ENCODE results near the gene BICRAL.

BICRAL gene

DNA sequence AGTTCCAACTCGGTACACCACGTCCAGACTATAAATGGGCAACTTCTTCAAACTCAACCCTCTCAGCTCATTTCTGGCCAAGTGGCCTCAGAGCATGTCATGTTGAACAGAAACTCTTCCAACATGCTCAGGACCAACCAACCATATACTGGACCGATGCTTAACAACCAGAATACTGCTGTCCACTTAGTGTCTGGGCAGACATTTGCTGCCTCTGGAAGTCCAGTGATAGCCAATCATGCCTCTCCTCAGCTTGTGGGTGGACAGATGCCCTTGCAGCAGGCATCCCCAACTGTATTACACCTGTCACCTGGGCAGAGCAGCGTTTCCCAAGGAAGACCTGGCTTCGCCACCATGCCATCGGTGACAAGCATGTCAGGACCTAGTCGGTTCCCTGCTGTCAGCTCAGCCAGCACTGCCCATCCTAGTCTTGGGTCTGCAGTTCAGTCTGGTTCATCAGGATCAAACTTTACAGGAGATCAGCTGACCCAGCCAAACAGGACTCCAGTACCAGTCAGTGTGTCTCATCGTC, 47.8 kb downstream of the BICRAL start:
- no peak for DNase-seq (ENCODE audit: insufficient read length)
- no peak for TF ChIP-seq POLR2A (IDR thresholded peaks at IDR 0.05; ENCODE audit: low read depth, low read length)
- TF ChIP-seq TAF1 (IDR thresholded peaks at IDR 0.05; ENCODE audit: borderline replicate concordance, low read depth, low read length), result no peak
- TF ChIP-seq POLR2AphosphoS5 (IDR thresholded peaks at IDR 0.05; ENCODE audit: low read depth, low read length), result no peak
- FAIRE-seq, result no peak

DNA sequence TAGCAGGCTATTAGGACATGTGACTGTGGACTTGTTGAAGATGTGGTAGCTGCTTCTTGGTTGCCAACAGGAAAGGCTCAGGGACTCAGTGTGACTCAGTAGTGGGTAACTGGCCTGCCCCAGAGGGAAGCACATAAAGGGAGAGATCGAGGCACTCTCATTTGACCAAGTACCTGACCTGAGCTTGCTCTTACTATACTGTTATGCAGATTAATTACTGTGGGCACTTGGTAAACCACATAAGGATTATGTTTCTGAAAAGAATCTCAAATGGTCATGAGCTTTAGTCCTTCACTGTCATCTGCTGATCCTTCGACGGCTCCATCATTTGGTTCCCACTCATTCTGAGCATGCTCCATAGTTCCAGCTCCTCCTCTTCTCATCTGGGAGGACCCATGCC, 49.4 kb downstream of the BICRAL start:
- DNase-seq (ENCODE audit: insufficient read length), result no peak
- no peak for FAIRE-seq
- TF ChIP-seq POLR2AphosphoS5 (IDR thresholded peaks at IDR 0.05; ENCODE audit: low read depth, low read length), result no peak
- no peak for TF ChIP-seq POLR2A (IDR thresholded peaks at IDR 0.05; ENCODE audit: low read depth, low read length)
- TF ChIP-seq TAF1 (IDR thresholded peaks at IDR 0.05; ENCODE audit: borderline replicate concordance, low read depth, low read length), result no peak

DNA sequence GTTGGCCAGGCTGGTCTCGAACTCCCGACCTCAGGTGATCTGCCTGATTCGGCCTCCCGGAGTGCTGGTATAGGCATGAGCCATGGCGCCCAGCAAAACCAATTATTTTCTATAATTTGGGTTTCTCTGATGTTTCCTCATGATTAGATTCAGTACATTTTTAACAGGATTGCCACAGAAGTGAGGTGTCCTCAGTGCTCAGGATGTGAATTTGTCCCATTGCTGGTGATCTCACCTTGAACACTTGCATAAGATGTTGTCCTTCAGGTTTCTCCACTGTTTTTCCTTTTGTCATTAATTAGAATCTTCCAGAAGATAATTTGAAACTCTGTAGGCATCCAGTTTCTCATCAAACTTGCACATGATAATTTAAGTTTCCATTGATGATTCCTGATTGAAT, 52.2 kb downstream of the BICRAL start:
- FAIRE-seq (no peak), DNase-seq (ENCODE audit: insufficient read length) (no peak)
- TF ChIP-seq TAF1 (IDR thresholded peaks at IDR 0.05; ENCODE audit: borderline replicate concordance, low read depth, low read length), result no peak
- TF ChIP-seq POLR2AphosphoS5 (IDR thresholded peaks at IDR 0.05; ENCODE audit: low read depth, low read length), result no peak
- no peak for TF ChIP-seq POLR2A (IDR thresholded peaks at IDR 0.05; ENCODE audit: low read depth, low read length)

DNA sequence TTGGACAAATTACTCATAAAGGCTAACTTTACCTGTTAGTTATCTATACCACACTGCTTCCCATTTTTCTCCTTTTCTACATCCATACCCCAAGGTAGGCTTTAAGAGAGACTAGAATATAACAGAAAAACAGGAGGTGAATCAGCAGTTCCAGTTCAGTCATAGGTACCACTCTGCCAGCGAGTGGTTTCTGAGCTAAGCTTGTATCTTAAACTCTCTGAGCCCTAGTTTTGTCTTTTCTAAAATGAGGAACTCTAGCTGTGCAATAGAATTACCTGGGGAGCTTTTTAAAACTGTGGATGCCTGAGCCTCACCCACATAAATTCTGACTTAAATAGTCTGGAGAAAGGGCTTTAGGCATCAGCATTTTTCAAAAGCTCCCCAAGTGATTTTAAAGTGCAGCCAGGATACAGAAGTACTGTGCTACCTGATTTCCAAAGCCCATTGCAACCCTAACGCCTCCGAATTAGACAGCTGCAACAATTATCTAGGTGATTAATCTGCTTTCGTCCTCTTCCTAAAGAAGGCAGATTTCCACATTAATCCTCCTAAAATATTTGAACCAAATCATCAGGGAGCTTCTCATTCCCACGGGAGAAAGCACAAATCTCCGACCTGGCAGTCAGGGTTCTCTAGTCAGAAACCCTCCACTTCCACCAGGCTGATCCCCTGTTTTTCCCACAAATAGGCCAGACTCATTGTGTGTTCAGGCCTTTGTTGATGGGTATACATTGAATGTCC, 60.2 kb downstream of the BICRAL start:
- no peak for DNase-seq (ENCODE audit: insufficient read length)
- FAIRE-seq, result no peak
- no peak for TF ChIP-seq POLR2AphosphoS5 (IDR thresholded peaks at IDR 0.05; ENCODE audit: low read depth, low read length)
- no peak for TF ChIP-seq POLR2A (IDR thresholded peaks at IDR 0.05; ENCODE audit: low read depth, low read length)
- TF ChIP-seq TAF1 (IDR thresholded peaks at IDR 0.05; ENCODE audit: borderline replicate concordance, low read depth, low read length), result no peak

DNA sequence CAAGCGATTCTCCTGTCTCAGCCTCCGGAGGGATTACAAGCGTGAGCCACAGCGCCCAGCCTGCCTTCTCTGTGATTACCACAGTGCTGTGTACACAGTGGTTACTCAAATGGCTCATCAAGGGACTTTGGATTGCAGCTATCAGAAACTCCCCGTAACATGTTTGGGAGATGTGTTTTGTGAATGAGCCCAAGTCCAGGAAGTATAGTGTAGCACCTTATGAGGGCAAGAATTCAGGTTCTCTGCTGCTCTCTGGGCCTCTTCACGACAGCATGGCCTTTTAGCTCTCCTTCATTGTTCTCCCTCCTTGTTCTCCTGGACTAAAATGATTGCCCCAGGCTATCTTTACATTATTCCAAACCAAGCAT, 63.5 kb downstream of the BICRAL start:
- FAIRE-seq, result no peak
- no peak for DNase-seq (ENCODE audit: insufficient read length)
- no peak for TF ChIP-seq TAF1 (IDR thresholded peaks at IDR 0.05; ENCODE audit: borderline replicate concordance, low read depth, low read length)
- no peak for TF ChIP-seq POLR2A (IDR thresholded peaks at IDR 0.05; ENCODE audit: low read depth, low read length)

DNA sequence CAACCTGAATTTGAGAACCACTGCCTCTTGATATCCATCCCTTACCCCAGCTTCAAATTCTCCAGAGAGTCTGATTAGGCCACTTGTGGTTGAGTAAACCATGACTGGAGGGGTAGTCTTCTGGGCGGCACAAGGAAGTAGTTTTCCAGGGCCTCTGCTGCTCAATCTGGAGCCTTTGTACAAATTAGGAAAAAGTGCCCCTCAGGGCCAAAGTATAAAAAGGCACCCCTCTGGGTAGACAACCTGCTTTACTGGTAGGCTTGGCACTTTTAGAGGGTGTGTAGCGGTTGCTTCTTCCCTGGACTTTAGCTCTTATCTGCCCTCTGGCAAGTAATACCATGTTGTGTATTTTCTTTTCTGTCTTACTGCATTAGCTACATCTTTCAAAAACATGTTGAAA, 64.7 kb downstream of the BICRAL start:
- no peak for TF ChIP-seq TAF1 (IDR thresholded peaks at IDR 0.05; ENCODE audit: borderline replicate concordance, low read depth, low read length)
- no peak for TF ChIP-seq POLR2A (IDR thresholded peaks at IDR 0.05; ENCODE audit: low read depth, low read length)
- FAIRE-seq (no peak), DNase-seq (ENCODE audit: insufficient read length) (no peak)

DNA sequence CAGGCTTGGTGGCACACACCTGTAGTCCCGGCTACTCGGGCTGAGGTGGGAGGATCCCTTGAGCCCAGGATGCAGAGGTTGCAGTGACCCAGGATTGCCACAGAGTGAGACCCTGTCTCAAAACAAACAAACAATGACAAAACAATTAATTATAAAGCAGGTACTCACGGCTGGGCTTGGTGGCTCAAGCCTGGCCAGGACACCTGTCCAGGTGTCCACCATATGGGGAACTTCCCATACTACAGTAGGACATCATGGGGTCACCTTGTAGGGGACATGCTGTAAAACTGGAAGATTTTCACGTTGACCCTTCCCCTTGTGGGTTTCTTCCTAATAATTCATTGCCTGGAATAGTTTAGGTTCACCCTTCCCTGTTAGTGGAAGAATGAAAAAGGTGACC, 66.8 kb downstream of the BICRAL start:
- DNase-seq (ENCODE audit: insufficient read length), result no peak
- no peak for FAIRE-seq
- TF ChIP-seq POLR2AphosphoS5 (IDR thresholded peaks at IDR 0.05; ENCODE audit: low read depth, low read length), result no peak
- TF ChIP-seq POLR2A (IDR thresholded peaks at IDR 0.05; ENCODE audit: low read depth, low read length), result no peak
- no peak for TF ChIP-seq TAF1 (IDR thresholded peaks at IDR 0.05; ENCODE audit: borderline replicate concordance, low read depth, low read length)

DNA sequence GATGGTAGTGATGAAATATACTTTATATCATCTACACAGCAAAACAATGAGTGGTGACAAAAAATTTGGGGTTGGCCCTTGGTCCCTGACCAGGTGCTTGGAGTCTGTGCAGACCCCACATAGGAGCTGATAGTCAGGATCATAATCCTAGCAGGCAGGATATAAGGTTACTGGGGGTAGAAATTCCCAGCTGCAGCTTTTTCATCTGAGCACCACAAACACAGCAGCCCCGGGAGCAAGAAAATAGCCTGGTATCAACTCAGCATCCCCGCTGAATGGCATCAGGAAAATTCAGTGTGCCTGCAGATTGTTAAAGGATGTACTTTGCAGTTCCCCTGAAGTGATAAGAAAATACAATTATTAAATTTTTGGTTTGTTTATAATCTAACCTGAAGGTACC, 69.7 kb downstream of the BICRAL start:
- DNase-seq (ENCODE audit: insufficient read length) (no peak), FAIRE-seq (no peak)
- TF ChIP-seq POLR2A (IDR thresholded peaks at IDR 0.05; ENCODE audit: low read depth, low read length) (no peak), TAF1 (IDR thresholded peaks at IDR 0.05; ENCODE audit: borderline replicate concordance, low read depth, low read length) (no peak), POLR2AphosphoS5 (IDR thresholded peaks at IDR 0.05; ENCODE audit: low read depth, low read length) (no peak)

DNA sequence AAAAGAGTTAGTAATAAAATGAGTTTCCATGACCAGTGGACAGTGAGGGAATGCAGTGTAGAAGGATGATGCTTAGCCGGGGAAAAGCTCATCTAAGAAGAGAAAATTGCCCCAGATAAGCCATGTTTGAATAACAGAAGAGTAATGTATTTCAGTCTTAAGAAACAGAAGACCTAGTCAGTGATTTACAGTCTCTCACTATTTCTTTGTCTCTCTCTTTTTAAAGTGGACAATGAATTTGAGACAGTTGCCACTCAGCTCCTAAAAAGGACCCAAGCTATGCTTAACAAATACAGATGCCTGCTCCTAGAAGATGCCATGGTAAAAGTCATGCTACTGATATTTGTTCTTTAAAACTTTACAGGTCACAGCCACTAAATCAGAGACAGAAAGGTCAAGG, 78.2 kb downstream of the BICRAL start:
- DNase-seq (ENCODE audit: insufficient read length), result no peak
- no peak for FAIRE-seq
- TF ChIP-seq POLR2AphosphoS5 (IDR thresholded peaks at IDR 0.05; ENCODE audit: low read depth, low read length) (no peak), TAF1 (IDR thresholded peaks at IDR 0.05; ENCODE audit: borderline replicate concordance, low read depth, low read length) (no peak), POLR2A (IDR thresholded peaks at IDR 0.05; ENCODE audit: low read depth, low read length) (no peak)

DNA sequence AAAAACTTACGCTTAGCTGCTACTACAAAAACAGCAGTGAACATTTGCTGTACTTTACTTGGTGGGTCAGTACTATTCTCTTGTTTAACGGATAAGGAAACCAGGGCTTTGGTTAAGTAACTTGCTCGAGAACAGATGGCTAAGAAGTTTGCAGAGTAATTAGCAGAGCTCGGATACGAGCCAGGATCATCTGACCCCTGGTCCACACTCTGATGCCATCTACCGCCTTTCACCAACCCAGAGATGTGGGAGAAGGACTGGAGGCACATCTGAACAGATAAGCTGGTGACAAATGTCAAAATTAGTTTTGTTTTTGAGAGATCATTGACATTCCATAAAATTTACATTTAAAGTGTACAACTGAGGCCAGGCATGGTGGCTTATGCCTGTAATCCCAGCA, 78.6 kb downstream of the BICRAL start:
- no peak for FAIRE-seq
- no peak for TF ChIP-seq POLR2AphosphoS5 (IDR thresholded peaks at IDR 0.05; ENCODE audit: low read depth, low read length)
- TF ChIP-seq POLR2A (IDR thresholded peaks at IDR 0.05; ENCODE audit: low read depth, low read length), result no peak
- TF ChIP-seq TAF1 (IDR thresholded peaks at IDR 0.05; ENCODE audit: borderline replicate concordance, low read depth, low read length), result no peak
- no peak for DNase-seq (ENCODE audit: insufficient read length)

DNA sequence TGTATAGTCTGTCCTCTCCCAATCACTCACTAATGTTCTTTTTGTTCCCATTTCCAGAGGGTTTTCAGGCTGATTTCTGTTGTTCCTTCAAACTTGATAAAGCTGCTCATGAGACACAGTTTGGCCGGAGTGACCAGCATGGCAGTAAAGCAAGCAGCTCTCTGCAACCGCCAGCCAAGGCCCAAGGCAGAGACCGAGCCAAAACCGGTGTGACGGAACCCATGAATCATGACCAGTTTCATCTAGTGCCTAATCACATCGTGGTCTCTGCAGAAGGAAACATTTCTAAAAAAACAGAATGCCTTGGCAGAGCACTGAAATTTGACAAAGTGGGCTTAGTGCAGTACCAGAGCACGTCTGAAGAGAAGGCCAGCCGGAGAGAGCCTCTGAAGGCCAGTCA, 82.8 kb downstream of the BICRAL start:
- FAIRE-seq, result no peak
- no peak for TF ChIP-seq POLR2A (IDR thresholded peaks at IDR 0.05; ENCODE audit: low read depth, low read length)
- no peak for TF ChIP-seq POLR2AphosphoS5 (IDR thresholded peaks at IDR 0.05; ENCODE audit: low read depth, low read length)
- no peak for TF ChIP-seq TAF1 (IDR thresholded peaks at IDR 0.05; ENCODE audit: borderline replicate concordance, low read depth, low read length)

DNA sequence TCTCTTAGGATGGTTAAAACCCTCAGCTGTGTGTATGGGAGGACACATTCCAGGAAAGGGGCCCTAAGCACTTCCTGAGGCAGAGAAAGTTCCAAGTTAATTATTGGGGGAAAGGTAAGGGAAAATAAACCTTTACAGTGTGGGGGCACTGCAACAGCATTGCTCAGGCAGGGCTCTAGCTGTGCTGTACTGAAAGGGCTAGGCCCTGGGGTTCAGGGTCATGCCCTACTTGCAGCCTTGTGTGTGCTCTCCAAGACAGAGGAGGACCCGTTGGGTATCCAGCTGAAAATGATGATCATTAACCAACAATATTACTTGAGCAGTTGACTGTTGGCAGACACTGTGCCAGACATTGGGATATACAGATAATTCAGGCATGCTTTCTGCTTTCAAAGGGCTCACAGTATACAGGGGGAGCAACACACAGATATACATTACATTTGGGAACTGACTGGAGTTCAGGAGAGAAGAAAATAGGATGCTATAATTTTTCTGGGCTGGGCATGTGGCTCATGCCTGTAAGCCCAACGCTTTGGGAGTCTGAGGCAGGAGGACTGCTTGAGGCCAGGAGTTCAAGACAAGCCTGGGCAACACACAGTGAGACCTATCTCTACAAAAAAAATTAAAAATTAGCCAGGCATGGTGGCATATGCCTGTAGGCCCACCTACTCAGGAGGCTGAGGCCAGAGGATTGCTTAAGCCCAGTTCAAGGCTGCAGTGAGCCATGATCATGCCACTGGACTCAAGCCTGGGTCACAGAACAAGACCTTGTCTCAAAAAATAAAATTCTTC, 88.5 kb downstream of the BICRAL start:
- FAIRE-seq (no peak), DNase-seq (ENCODE audit: insufficient read length) (no peak)
- TF ChIP-seq TAF1 (IDR thresholded peaks at IDR 0.05; ENCODE audit: borderline replicate concordance, low read depth, low read length) (no peak), POLR2AphosphoS5 (IDR thresholded peaks at IDR 0.05; ENCODE audit: low read depth, low read length) (no peak), POLR2A (IDR thresholded peaks at IDR 0.05; ENCODE audit: low read depth, low read length) (no peak)

More for the DNA sequence above, 82.8 kb downstream of the BICRAL start:
- no peak for DNase-seq (ENCODE audit: insufficient read length)
